HG03457 (cell line): Measurements from ENCODE around the gene HSD11B1.
"Not testable (repeated sequence)": the region's sequence is repeated elsewhere in the genome, so short reads cannot be mapped to it uniquely, and the experiment has no call there.

Experiments
- ATAC-seq: cut with Tn5 transposase; IDR thresholded peaks from one replicate; pipeline ENCODE4 v1.9.1; 2021; ENCODE audit warnings: moderate number of reproducible peaks; ENCODE audit not compliant: unreplicated experiment

Gene HSD11B1

GRCh38 chr1:209689477-209689876 lies 15.2 kb upstream of the HSD11B1 start:
- ATAC-seq, result no peak

- no peak for ATAC-seq
Observed at GRCh38 chr1:209691237-209691636, 13.4 kb upstream of the HSD11B1 start.

- ATAC-seq, result no peak
Observed at GRCh38 chr1:209692296-209692695, 12.3 kb upstream of the HSD11B1 start.

GRCh38 chr1:209692745-209693504 lies 11.7 kb upstream of the HSD11B1 start:
- ATAC-seq, result no peak

GRCh38 chr1:209696673-209697072 lies 8.0 kb upstream of the HSD11B1 start:
- ATAC-seq, result no peak

GRCh38 chr1:209697126-209697525 lies 7.5 kb upstream of the HSD11B1 start:
- ATAC-seq, result no peak

GRCh38 chr1:209700686-209701085 lies 4.0 kb upstream of the HSD11B1 start:
- ATAC-seq, result not testable (repeated sequence)

GRCh38 chr1:209702832-209703231 lies 1.8 kb upstream of the HSD11B1 start:
- no peak for ATAC-seq

GRCh38 chr1:209703834-209704504 lies 677 bp upstream of the HSD11B1 start:
- ATAC-seq, result no peak

GRCh38 chr1:209705033-209705598 lies 470 bp downstream of the HSD11B1 start:
- ATAC-seq, result no peak

- no peak for ATAC-seq
Observed at GRCh38 chr1:209706622-209707021, 2.0 kb downstream of the HSD11B1 start.

GRCh38 chr1:209707308-209707707 lies 2.7 kb downstream of the HSD11B1 start:
- no peak for ATAC-seq

- ATAC-seq, result no peak
Observed at GRCh38 chr1:209708297-209708696, 3.7 kb downstream of the HSD11B1 start.

- ATAC-seq, result no peak
Observed at GRCh38 chr1:209710093-209710492, 5.4 kb downstream of the HSD11B1 start.

- ATAC-seq, result no peak
Observed at GRCh38 chr1:209710847-209711246, 6.2 kb downstream of the HSD11B1 start.

GRCh38 chr1:209714338-209714737 lies 9.7 kb downstream of the HSD11B1 start:
- ATAC-seq, result no peak

GRCh38 chr1:209715314-209715713 lies 10.7 kb downstream of the HSD11B1 start:
- ATAC-seq, result no peak

GRCh38 chr1:209717818-209718217 lies 13.2 kb downstream of the HSD11B1 start:
- ATAC-seq, result no peak

- ATAC-seq, result no peak
Observed at GRCh38 chr1:209720326-209720725, 15.7 kb downstream of the HSD11B1 start.

GRCh38 chr1:209720826-209721225 lies 16.2 kb downstream of the HSD11B1 start:
- ATAC-seq, result no peak

- no peak for ATAC-seq
Observed at GRCh38 chr1:209721323-209721722, 16.7 kb downstream of the HSD11B1 start.

GRCh38 chr1:209723265-209723664 lies 18.6 kb downstream of the HSD11B1 start:
- ATAC-seq, result no peak
